Endothelial cell of umbilical vein (primary cell): ENCODE results near the gene GGT6. TPM values are rescaled to one million over a fixed set of nuclear protein-coding genes. Genes with fewer than 3 reads are reported as not detected.

Source experiments
- BruUV-seq: library from RNA; stranded (reverse); fragments of 400-500 nt; replicated peaks from 2 replicates; lab custom pipeline; 2021; lab: Mats Ljungman, UMichigan
- CTCF ChIA-PET: fragments of 300-600, 350-600 bp; sonication (Branson Sonifier 250); formaldehyde crosslinking; loops from one replicate; lab custom pipeline; 2021; ENCODE audit warnings: antibody characterized with exemption, inconsistent platforms; lab: Charles Lee
- POLR2A ChIA-PET: fragments of 300-600, 350-600 bp; sonication (Branson Sonifier 250); formaldehyde crosslinking; loops from one replicate; lab custom pipeline; 2021; ENCODE audit warnings: antibody characterized with exemption, inconsistent platforms; lab: Charles Lee
- DNase-seq: peaks from one replicate; pipeline ENCODE4 v3.0.0-alpha.2; 2011; ENCODE audit warnings: low read depth, low spot score
- FAIRE-seq: peaks from 2 replicates; lab custom pipeline; 2011; peaks lifted over from hg19 to GRCh38; lab: Jason Lieb, UNC
- H2AFZ ChIP-seq: 2 replicates; pipeline ENCODE4 v1.6.0; 2012; ENCODE audit warnings: low read depth, low read length, control low read depth, inconsistent platforms
- H3K27ac ChIP-seq: 2 replicates; pipeline ENCODE4 v1.5.1; 2011; ENCODE audit warnings: low read depth, mild to moderate bottlenecking, control low read depth, low read length, moderate library complexity; ENCODE audit not compliant: insufficient read depth
- H3K27me3 ChIP-seq, 2 experiments: 2 replicates each; pipeline versions ENCODE4 v1.6.0 to v1.6.1; 2011; ENCODE audit warnings: low read length in 2 of 2, mixed read lengths in 1 of 2; ENCODE audit not compliant: control insufficient read depth in 2 of 2, insufficient read depth in 2 of 2
- H3K36me3 ChIP-seq, 2 experiments: 2 replicates in 1 of 2; 3 replicates in 1 of 2; pipeline ENCODE4 v1.5.1; 2011; ENCODE audit warnings: low read length in 2 of 2, mild to moderate bottlenecking in 1 of 2, moderate library complexity in 1 of 2; ENCODE audit not compliant: control insufficient read depth in 2 of 2, insufficient read depth in 2 of 2; ENCODE audit errors: extremely low read depth in 1 of 2
- H3K4me1 ChIP-seq: 3 replicates; pipeline ENCODE4 v1.5.1; 2011; ENCODE audit warnings: mild to moderate bottlenecking, low read length; ENCODE audit not compliant: control insufficient read depth, insufficient read depth; ENCODE audit errors: extremely low read depth
- H3K4me2 ChIP-seq: 2 replicates; pipeline ENCODE4 v1.6.1; 2011; ENCODE audit warnings: low read length, control low read depth, mixed read lengths; ENCODE audit not compliant: insufficient read depth
- H3K4me3 ChIP-seq, 3 experiments: fragments of 200-600 bp in 1 of 3; sonication (generic), shearing (Covaris generic) in 1 of 3; replicated peaks in 1 of 3; 2 replicates each; pipeline ENCODE4 v1.5.1; 2011 to 2016; ENCODE audit warnings: control low read depth in 3 of 3, low read length in 3 of 3, mild to moderate bottlenecking in 2 of 3, inconsistent platforms in 1 of 3, low read depth in 1 of 3, moderate library complexity in 1 of 3; ENCODE audit not compliant: insufficient read depth in 1 of 3
- H3K79me2 ChIP-seq: 2 replicates; pipeline ENCODE4 v1.6.0; 2012; ENCODE audit warnings: low read length, inconsistent platforms; ENCODE audit not compliant: control insufficient read depth, insufficient read depth
- H3K9ac ChIP-seq: replicated peaks from 2 replicates; pipeline ENCODE3; 2011; ENCODE audit warnings: low read length, control low read depth; ENCODE audit not compliant: insufficient read depth; ENCODE audit errors: extremely low read depth
- H3K9me1 ChIP-seq: replicated peaks from 3 replicates; pipeline ENCODE4 v1.6.0; 2011; ENCODE audit warnings: mild to moderate bottlenecking, low read length; ENCODE audit not compliant: control insufficient read depth, insufficient read depth; ENCODE audit errors: extremely low read depth
- H3K9me3 ChIP-seq: replicated peaks from 2 replicates; pipeline ENCODE4 v1.5.1; 2012; ENCODE audit warnings: low read length, inconsistent platforms; ENCODE audit not compliant: control insufficient read depth, insufficient read depth
- H4K20me1 ChIP-seq: replicated peaks from 2 replicates; pipeline ENCODE3; 2011; ENCODE audit warnings: mild to moderate bottlenecking, low read length; ENCODE audit not compliant: control insufficient read depth, insufficient read depth; ENCODE audit errors: extremely low read depth
- EZH2 ChIP-seq: IDR thresholded peaks from 2 replicates; pipeline ENCODE4 v1.6.1; 2012; ENCODE audit warnings: borderline replicate concordance, low read depth, mild to moderate bottlenecking, moderate library complexity, low read length, inconsistent platforms; ENCODE audit not compliant: severe bottlenecking
- FOS ChIP-seq: IDR thresholded peaks from 2 replicates; pipeline ENCODE4 v1.6.1; 2011; ENCODE audit warnings: mild to moderate bottlenecking, low read length, moderate library complexity, borderline replicate concordance; ENCODE audit not compliant: insufficient read depth
- JUN ChIP-seq: IDR thresholded peaks from 2 replicates; pipeline ENCODE4 v1.6.1; 2011; ENCODE audit warnings: borderline replicate concordance, low read depth; ENCODE audit not compliant: insufficient read length, insufficient read depth
- MYC ChIP-seq: IDR thresholded peaks from one replicate; pipeline ENCODE4 v1.6.1; 2011; ENCODE audit warnings: mild to moderate bottlenecking, low read depth, low read length
- POLR2A ChIP-seq: IDR thresholded peaks from 2 replicates; pipeline ENCODE4 v1.6.1; 2012; ENCODE audit warnings: low read depth, mild to moderate bottlenecking, control low read depth, low read length
- POLR2AphosphoS5 ChIP-seq: IDR thresholded peaks from 2 replicates; pipeline ENCODE4 v1.6.1; 2012; ENCODE audit warnings: low read depth, mild to moderate bottlenecking, control low read depth, low read length, moderate library complexity; ENCODE audit not compliant: insufficient read depth
- dilution Hi-C: fragments of 300-500 bp; cut with MboI; formaldehyde crosslinking; loops from one replicate; pipeline ENCODE4 v1.15.0; 2019; ENCODE audit warnings: low sequenced_read_pairs; ENCODE audit not compliant: extremely low pct_ligation_motif_present
- intact Hi-C: fragments of 100-400 bp; cut with micrococcal nuclease; formaldehyde crosslinking; loops from one replicate; pipeline ENCODE4 v1.10.0; 2022
- polyA plus RNA-seq, 4 experiments: library from polyadenylated mRNA; depleted of rRNA in 3 of 4; stranded (reverse) in 3 of 4; unstranded in 1 of 4; fragments of >200 nt; gene quantifications; 2 replicates each; pipeline versions ENCODE4 v1.2.1 to v1.2.3, GENCODE V29; 2011 to 2012; ENCODE audit warnings: missing spikeins in 1 of 4
- total RNA-seq: library from RNA; stranded (reverse); gene quantifications from 2 replicates; pipeline ENCODE4 v1.2.3, GENCODE V29; 2021
- TF ChIP-seq, protein P1 (sequence below): IDR thresholded peaks from 2 replicates; pipeline ENCODE4 v1.6.1; 2011; ENCODE audit not compliant: insufficient read depth, insufficient read length
- TF ChIP-seq, protein P2 (sequence below), 2 donors: IDR thresholded peaks; 1 replicate in 1 of 2; 2 replicates in 1 of 2; pipeline ENCODE4 v1.5.1; 2011; ENCODE audit warnings: low read length in 2 of 2, mild to moderate bottlenecking in 2 of 2, moderate library complexity in 2 of 2, control low read depth in 1 of 2, inconsistent platforms in 1 of 2, low read depth in 1 of 2; ENCODE audit not compliant: insufficient read depth in 1 of 2; ENCODE audit errors: extremely low read depth in 1 of 2

Gene GGT6
- total and polyA plus RNA-seq, 2 donors (not counting 3 experiments of a cell fraction or from before 2014, with no cell fraction given): not detected

DNA sequence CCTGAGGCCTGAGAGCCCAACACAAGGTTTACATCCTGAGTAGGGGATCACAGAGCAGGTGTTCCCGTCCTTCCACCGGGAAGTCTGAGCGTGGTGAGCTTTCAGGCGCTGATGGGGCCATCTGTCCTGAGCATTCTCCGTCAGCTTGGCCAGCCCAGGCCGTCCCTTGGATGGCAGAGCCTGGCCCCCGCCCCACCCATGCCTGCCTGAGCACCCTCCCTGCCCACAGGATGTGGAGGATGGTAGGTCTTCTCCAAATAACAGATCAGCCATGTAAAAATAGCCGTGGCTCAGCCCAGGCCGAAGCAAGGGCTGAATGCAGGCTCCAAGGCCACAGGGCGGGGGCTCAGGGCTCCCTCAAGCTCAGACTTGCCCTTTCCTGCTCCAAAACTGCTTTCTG lies 41.5 kb downstream of the GGT6 start:
- Histone ChIP-seq H3K4me2 (no peak overlapping the region), H3K79me2 (no peaks in the 10 kb centered on the region), H3K36me3 (peaks cover 0 to 9% of the 10 kb centered on the region in 2 experiments), H2AFZ (peak overlapping the region; percentile 34), H3K27me3 (no peaks in the 10 kb centered on the region), H3K27ac (peak overlapping the region; percentile 12), H3K4me1 (peaks cover 21% of the 10 kb centered on the region), H3K9ac (no peak overlapping the region), H3K9me1 (no peaks in the 10 kb centered on the region), H3K9me3 (no peaks in the 10 kb centered on the region), H3K4me3 (no peak overlapping the region), H4K20me1 (no peaks in the 10 kb centered on the region)
- ChIA-PET POLR2A (no interaction called here), CTCF (interaction anchor here (1.1 to 1.3 kb wide), 3 partner anchors 20 to 319 kb away, joined by 3 to 4 read pairs (median 3); partner anchors contain the start of gene SPNS2)
- FAIRE-seq (no peak), DNase-seq (no peak)
- dilution Hi-C loops (no loop called here), intact Hi-C loops (loop anchor here (1.0 to 2.0 kb wide), 2 partner anchors 12 to 14 kb away; no protein-coding TSS in a partner anchor)
- no TSS peak for BruUV-seq
- TF ChIP-seq, protein P1, sequence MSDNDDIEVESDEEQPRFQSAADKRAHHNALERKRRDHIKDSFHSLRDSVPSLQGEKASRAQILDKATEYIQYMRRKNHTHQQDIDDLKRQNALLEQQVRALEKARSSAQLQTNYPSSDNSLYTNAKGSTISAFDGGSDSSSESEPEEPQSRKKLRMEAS: no peak
- TF ChIP-seq, protein P2, sequence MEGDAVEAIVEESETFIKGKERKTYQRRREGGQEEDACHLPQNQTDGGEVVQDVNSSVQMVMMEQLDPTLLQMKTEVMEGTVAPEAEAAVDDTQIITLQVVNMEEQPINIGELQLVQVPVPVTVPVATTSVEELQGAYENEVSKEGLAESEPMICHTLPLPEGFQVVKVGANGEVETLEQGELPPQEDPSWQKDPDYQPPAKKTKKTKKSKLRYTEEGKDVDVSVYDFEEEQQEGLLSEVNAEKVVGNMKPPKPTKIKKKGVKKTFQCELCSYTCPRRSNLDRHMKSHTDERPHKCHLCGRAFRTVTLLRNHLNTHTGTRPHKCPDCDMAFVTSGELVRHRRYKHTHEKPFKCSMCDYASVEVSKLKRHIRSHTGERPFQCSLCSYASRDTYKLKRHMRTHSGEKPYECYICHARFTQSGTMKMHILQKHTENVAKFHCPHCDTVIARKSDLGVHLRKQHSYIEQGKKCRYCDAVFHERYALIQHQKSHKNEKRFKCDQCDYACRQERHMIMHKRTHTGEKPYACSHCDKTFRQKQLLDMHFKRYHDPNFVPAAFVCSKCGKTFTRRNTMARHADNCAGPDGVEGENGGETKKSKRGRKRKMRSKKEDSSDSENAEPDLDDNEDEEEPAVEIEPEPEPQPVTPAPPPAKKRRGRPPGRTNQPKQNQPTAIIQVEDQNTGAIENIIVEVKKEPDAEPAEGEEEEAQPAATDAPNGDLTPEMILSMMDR (IDR thresholded peaks at IDR 0.05; ENCODE audit: extremely low read depth in 1 of 2, insufficient read depth in 1 of 2, low read depth in 1 of 2, low read length in 2 of 2): no peak
- TF ChIP-seq POLR2AphosphoS5 (no peak), FOS (no peak), EZH2 (no peak), POLR2A (no peak), JUN (no peak), MYC (no peak)
